SH-SY5Y (cell line): Measurements from ENCODE around the gene LBHD1.

ENCODE experiments used
- GATA2 ChIP-seq: IDR thresholded peaks from 2 replicates; pipeline ENCODE4 v1.6.1; 2011; ENCODE audit warnings: mild to moderate bottlenecking, low read depth, low read length
- GATA3 ChIP-seq: IDR thresholded peaks from 2 replicates; pipeline ENCODE4 v1.6.1; 2011; ENCODE audit warnings: low read depth, mild to moderate bottlenecking, low read length, moderate library complexity

GRCh38 chr11:62677714-62678113 is 5.6 kb upstream of the LBHD1 start:
- TF ChIP-seq GATA3, result no peak
- TF ChIP-seq GATA2, result no peak
